IMR-90 (cell line): Measurements from ENCODE around the gene TEX264. TPM values are rescaled to one million over a fixed set of nuclear protein-coding genes. Genes with fewer than 3 reads are reported as not detected.

Experiments
- ATAC-seq: fragments of 200-7000 bp; cut with Tn5 transposase; 2 replicates; pipeline ENCODE4 v1.9.1; 2020; ENCODE audit warnings: low read depth, mild to moderate bottlenecking, moderate library complexity
- BruUV-seq: library from RNA; stranded (reverse); fragments of 400-500 nt; replicated peaks from 2 replicates; lab custom pipeline; 2021; lab: Mats Ljungman, UMichigan
- CTCF ChIA-PET: fragments of 300-600 bp; formaldehyde crosslinking; extraction: SDS; loops from one replicate; lab custom pipeline; 2021; ENCODE audit warnings: antibody characterized with exemption; lab: Yijun Ruan, JAX
- POLR2A ChIA-PET: fragments of 300-600 bp; sonication (Branson Sonifier 250); formaldehyde crosslinking; loops from one replicate; lab custom pipeline; 2022; ENCODE audit warnings: antibody characterized with exemption; ENCODE audit not compliant: unreplicated experiment; lab: Charles Lee
- DNase-seq: peaks from one replicate; pipeline ENCODE4 v3.0.0; 2013
- H2AFZ ChIP-seq: replicated peaks from 2 replicates; pipeline ENCODE3; 2013; ENCODE audit warnings: low read length, mild to moderate bottlenecking; ENCODE audit not compliant: poor library complexity
- H2AK5ac ChIP-seq: 2 replicates; pipeline ENCODE4 v1.6.1; 2013; ENCODE audit warnings: low read depth, low read length, inconsistent platforms
- H2AK9ac ChIP-seq: replicated peaks from 2 replicates; pipeline ENCODE3; 2013; ENCODE audit warnings: mild to moderate bottlenecking, low read depth, low read length, moderate library complexity; ENCODE audit not compliant: poor library complexity
- H2BK120ac ChIP-seq: 2 replicates; pipeline ENCODE4 v1.6.1; 2013; ENCODE audit warnings: low read depth, low read length, inconsistent platforms
- H2BK15ac ChIP-seq: 3 replicates; pipeline ENCODE4 v1.6.1; 2013; ENCODE audit warnings: low read depth, low read length, inconsistent platforms
- H2BK20ac ChIP-seq: 2 replicates; pipeline ENCODE4 v1.6.1; 2013; ENCODE audit warnings: low read depth, mild to moderate bottlenecking, inconsistent platforms, low read length, moderate library complexity
- H2BK5ac ChIP-seq: 2 replicates; pipeline ENCODE4 v1.6.1; 2013; ENCODE audit warnings: mild to moderate bottlenecking, low read depth, low read length, inconsistent platforms; ENCODE audit not compliant: poor library complexity, severe bottlenecking
- H3K14ac ChIP-seq: replicated peaks from 2 replicates; pipeline ENCODE4 v1.6.1; 2013; ENCODE audit warnings: low read depth, low read length, inconsistent platforms
- H3K18ac ChIP-seq: 2 replicates; pipeline ENCODE4 v1.6.1; 2013; ENCODE audit warnings: low read depth, low read length, control low read depth
- H3K23ac ChIP-seq: 2 replicates; pipeline ENCODE4 v1.6.1; 2013; ENCODE audit warnings: low read depth, low read length, inconsistent platforms
- H3K27ac ChIP-seq: 2 replicates; pipeline ENCODE4 v1.5.1; 2013; ENCODE audit warnings: mild to moderate bottlenecking, control low read depth, low read length; ENCODE audit not compliant: insufficient read depth
- H3K27me3 ChIP-seq: 2 replicates; pipeline ENCODE4 v1.6.1; 2013; ENCODE audit warnings: low read length; ENCODE audit not compliant: control insufficient read depth, insufficient read depth
- H3K36me3 ChIP-seq: 2 replicates; pipeline ENCODE4 v1.6.1; 2013; ENCODE audit warnings: low read length, mixed read lengths; ENCODE audit not compliant: control insufficient read depth, insufficient read depth
- H3K4ac ChIP-seq: 2 replicates; pipeline ENCODE4 v1.6.1; 2013; ENCODE audit warnings: low read depth, low read length, inconsistent platforms
- H3K4me1 ChIP-seq: 2 replicates; pipeline ENCODE4 v1.6.1; 2013; ENCODE audit warnings: low read length, mixed read lengths; ENCODE audit not compliant: control insufficient read depth, insufficient read depth
- H3K4me2 ChIP-seq: 2 replicates; pipeline ENCODE4 v1.6.1; 2013; ENCODE audit warnings: low read depth, mild to moderate bottlenecking, control low read depth, low read length, moderate library complexity
- H3K4me3 ChIP-seq: 2 replicates; pipeline ENCODE4 v1.5.1; 2013; ENCODE audit warnings: low read depth, mild to moderate bottlenecking, control low read depth, low read length, moderate library complexity; ENCODE audit not compliant: insufficient read depth
- H3K56ac ChIP-seq: 2 replicates; pipeline ENCODE4 v1.6.1; 2013; ENCODE audit warnings: low read length, inconsistent platforms; ENCODE audit not compliant: insufficient read depth; ENCODE audit errors: extremely low read depth
- H3K79me1 ChIP-seq, 2 experiments: 2 replicates each; pipeline ENCODE4 v1.6.1; 2013; ENCODE audit warnings: low read length in 2 of 2, inconsistent platforms in 1 of 2, low read depth in 1 of 2
- H3K9ac ChIP-seq: 2 replicates; pipeline ENCODE4 v1.6.1; 2013; ENCODE audit warnings: low read depth, low read length, control low read depth
- H3K9me1 ChIP-seq: 2 replicates; pipeline ENCODE4 v1.6.1; 2013; ENCODE audit warnings: low read length, inconsistent platforms; ENCODE audit not compliant: insufficient read depth
- H3K9me3 ChIP-seq: 2 replicates; pipeline ENCODE4 v1.6.1; 2013; ENCODE audit warnings: low read length; ENCODE audit not compliant: control insufficient read depth, insufficient read depth
- H4K20me1 ChIP-seq: 2 replicates; pipeline ENCODE4 v1.6.1; 2013; ENCODE audit warnings: low read length, inconsistent platforms; ENCODE audit not compliant: insufficient read depth
- H4K5ac ChIP-seq: 2 replicates; pipeline ENCODE4 v1.6.1; 2013; ENCODE audit warnings: mild to moderate bottlenecking, low read depth, low read length, control low read depth
- H4K8ac ChIP-seq, 2 experiments: 2 replicates each; pipeline ENCODE4 v1.6.1; 2013; ENCODE audit warnings: low read depth in 2 of 2, low read length in 2 of 2, control low read depth in 1 of 2, inconsistent platforms in 1 of 2
- H4K91ac ChIP-seq: 2 replicates; pipeline ENCODE4 v1.6.1; 2013; ENCODE audit warnings: low read depth, low read length, inconsistent platforms; ENCODE audit not compliant: insufficient read depth
- CEBPB ChIP-seq: IDR thresholded peaks from 2 replicates; pipeline ENCODE4 v1.6.1; 2012; ENCODE audit warnings: low read depth, low read length, improper control_type of control experiment
- CHD1 ChIP-seq: IDR thresholded peaks from 2 replicates; pipeline ENCODE4 v1.6.1; 2012; ENCODE audit warnings: low read depth, low read length, improper control_type of control experiment
- FOS ChIP-seq: fragments of 150-350 bp; IDR thresholded peaks from 2 replicates; pipeline ENCODE4 v1.6.1; 2016; ENCODE audit warnings: low read depth, low read length
- MAFK ChIP-seq: IDR thresholded peaks from 2 replicates; pipeline ENCODE4 v1.6.1; 2012; ENCODE audit warnings: low read depth, low read length, improper control_type of control experiment
- MAZ ChIP-seq: IDR thresholded peaks from 2 replicates; pipeline ENCODE4 v1.6.1; 2012; ENCODE audit warnings: low read depth, mild to moderate bottlenecking, low read length, improper control_type of control experiment, moderate library complexity, borderline replicate concordance
- MXI1 ChIP-seq: IDR thresholded peaks from 2 replicates; pipeline ENCODE4 v1.6.1; 2012; ENCODE audit warnings: low read depth, mild to moderate bottlenecking, low read length, moderate library complexity, borderline replicate concordance
- NFE2L2 ChIP-seq: fragments of 150-350 bp; IDR thresholded peaks from 2 replicates; pipeline ENCODE4 v1.6.1; 2016; ENCODE audit warnings: low read depth, mild to moderate bottlenecking, low read length
- POLR2A ChIP-seq: IDR thresholded peaks from 2 replicates; pipeline ENCODE4 v1.6.1; 2012; ENCODE audit warnings: mild to moderate bottlenecking, low read depth, low read length
- RAD21 ChIP-seq: IDR thresholded peaks from 2 replicates; pipeline ENCODE4 v1.6.1; 2012; ENCODE audit warnings: low read length, improper control_type of control experiment
- RFX5 ChIP-seq: IDR thresholded peaks from 2 replicates; pipeline ENCODE4 v1.8.0; 2012; ENCODE audit warnings: low read depth, mild to moderate bottlenecking, low read length, moderate library complexity
- WGBS, 2 experiments: methylation state at CpG; one replicate each; pipeline versions ENCODE4 v1.1.5 to v1.1.7; 2013; ENCODE audit warnings: missing lambda C conversion rate in 2 of 2; ENCODE audit not compliant: insufficient read length in 1 of 2; ENCODE audit errors: extremely low coverage in 2 of 2; 5-methylcytosine and 5-hydroxymethylcytosine counted together
- dilution Hi-C: fragments of 300-500 bp; cut with HindIII; formaldehyde crosslinking; loops from one replicate; pipeline ENCODE4 v1.14.3; 2018; ENCODE audit warnings: low sequenced_read_pairs; ENCODE audit not compliant: unreplicated experiment
- in situ Hi-C: fragments of 300-500 bp; cut with MboI; formaldehyde crosslinking; loops from 3 replicates; pipeline ENCODE4 v1.14.3; 2019; ENCODE audit warnings: low sequenced_read_pairs, inconsistent platforms, mixed read lengths
- intact Hi-C: fragments of 100-400 bp; cut with micrococcal nuclease; formaldehyde crosslinking; loops from 2 replicates; pipeline ENCODE4 v1.10.0; 2022
- polyA plus RNA-seq, 3 experiments: library from polyadenylated mRNA; depleted of rRNA; stranded (reverse); fragments of >200 nt; gene quantifications; 2 replicates each; pipeline ENCODE4 v1.2.3, GENCODE V29; 2012; ENCODE audit warnings: low replicate concordance in 1 of 3
- total RNA-seq: library from RNA; depleted of rRNA; stranded (reverse); fragments of >200 nt; gene quantifications from 2 replicates; pipeline ENCODE4 v1.2.3, GENCODE V29; 2012
- TF ChIP-seq, protein P1 (sequence below): fragments of 150-350 bp; IDR thresholded peaks from 2 replicates; pipeline ENCODE4 v1.6.1; 2017; ENCODE audit warnings: mild to moderate bottlenecking, antibody characterized with exemption, low read length, low read depth
- TF ChIP-seq, protein P2 (sequence below): conservative IDR thresholded peaks from 2 replicates; pipeline ENCODE4 v1.5.1; 2012; ENCODE audit warnings: mild to moderate bottlenecking, low read depth, low read length, improper control_type of control experiment

Gene TEX264
- total and polyA plus RNA-seq, 2 of the 4 experiments (the other 2 are of a cell fraction): 30.3 to 45.0 TPM

DNA sequence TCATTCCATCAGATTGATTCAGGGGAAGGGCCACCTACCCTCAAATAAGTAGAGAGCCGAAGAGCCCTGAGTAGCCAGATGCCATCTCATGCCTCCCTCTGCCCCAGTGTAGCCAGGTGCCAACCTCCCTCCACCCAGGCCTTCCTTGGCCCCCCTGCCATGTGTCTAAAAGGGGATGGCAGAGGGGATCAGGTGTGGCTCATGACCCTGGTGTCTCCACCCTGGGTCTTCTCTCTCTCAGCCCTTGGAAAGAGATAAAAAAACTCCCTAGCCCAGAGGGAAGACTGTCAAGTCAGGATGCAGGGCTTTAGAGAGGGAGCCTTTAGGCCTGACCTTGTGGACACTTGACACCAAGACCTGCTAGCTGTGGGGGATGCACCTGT, 41.0 kb downstream of the TEX264 start:
- Histone ChIP-seq H3K9ac (no peak overlapping the region), H2BK20ac (no peak overlapping the region), H2AK5ac (no peak overlapping the region), H2AK9ac (no peak overlapping the region), H3K9me3 (no peaks in the 10 kb centered on the region), H3K4me3 (no peak overlapping the region), H2BK120ac (no peak overlapping the region), H3K4me1 (no peaks in the 10 kb centered on the region), H2BK15ac (no peak overlapping the region), H3K36me3 (no peaks in the 10 kb centered on the region), H3K23ac (no peak overlapping the region), H3K27me3 (peaks cover 15% of the 10 kb centered on the region; the same call in 1 of the 2 replicates), H3K79me1 (no peaks in the 10 kb centered on the region), H4K5ac (no peak overlapping the region), H2BK5ac (no peak overlapping the region), H4K20me1 (no peaks in the 10 kb centered on the region), H3K14ac (no peak overlapping the region), H3K27ac (no peak overlapping the region), H4K91ac (no peak overlapping the region), H3K4me2 (no peak overlapping the region), H4K8ac (no peak overlapping the region), H3K18ac (no peak overlapping the region), H3K9me1 (no peaks in the 10 kb centered on the region; the same call in 1 of the 2 replicates), H2AFZ (no peak overlapping the region), H3K56ac (no peak overlapping the region), H3K4ac (no peak overlapping the region)
- DNase-seq (no peak), ATAC-seq (no peak)
- no TSS peak for BruUV-seq
- POLR2A ChIA-PET: no interaction called here
- dilution Hi-C loops (no loop called here), in situ Hi-C loops (no loop called here), intact Hi-C loops (loop anchor here (5.0 kb wide), 1 partner anchor 90 kb away; no protein-coding TSS in a partner anchor)
- TF ChIP-seq MAZ (no peak), POLR2A (no peak), CEBPB (no peak), RFX5 (no peak), FOS (no peak), CHD1 (no peak), RAD21 (no peak), MXI1 (no peak), NFE2L2 (no peak), MAFK (no peak)
- TF ChIP-seq, protein P1, sequence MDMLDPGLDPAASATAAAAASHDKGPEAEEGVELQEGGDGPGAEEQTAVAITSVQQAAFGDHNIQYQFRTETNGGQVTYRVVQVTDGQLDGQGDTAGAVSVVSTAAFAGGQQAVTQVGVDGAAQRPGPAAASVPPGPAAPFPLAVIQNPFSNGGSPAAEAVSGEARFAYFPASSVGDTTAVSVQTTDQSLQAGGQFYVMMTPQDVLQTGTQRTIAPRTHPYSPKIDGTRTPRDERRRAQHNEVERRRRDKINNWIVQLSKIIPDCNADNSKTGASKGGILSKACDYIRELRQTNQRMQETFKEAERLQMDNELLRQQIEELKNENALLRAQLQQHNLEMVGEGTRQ: no peak
- TF ChIP-seq, protein P2, sequence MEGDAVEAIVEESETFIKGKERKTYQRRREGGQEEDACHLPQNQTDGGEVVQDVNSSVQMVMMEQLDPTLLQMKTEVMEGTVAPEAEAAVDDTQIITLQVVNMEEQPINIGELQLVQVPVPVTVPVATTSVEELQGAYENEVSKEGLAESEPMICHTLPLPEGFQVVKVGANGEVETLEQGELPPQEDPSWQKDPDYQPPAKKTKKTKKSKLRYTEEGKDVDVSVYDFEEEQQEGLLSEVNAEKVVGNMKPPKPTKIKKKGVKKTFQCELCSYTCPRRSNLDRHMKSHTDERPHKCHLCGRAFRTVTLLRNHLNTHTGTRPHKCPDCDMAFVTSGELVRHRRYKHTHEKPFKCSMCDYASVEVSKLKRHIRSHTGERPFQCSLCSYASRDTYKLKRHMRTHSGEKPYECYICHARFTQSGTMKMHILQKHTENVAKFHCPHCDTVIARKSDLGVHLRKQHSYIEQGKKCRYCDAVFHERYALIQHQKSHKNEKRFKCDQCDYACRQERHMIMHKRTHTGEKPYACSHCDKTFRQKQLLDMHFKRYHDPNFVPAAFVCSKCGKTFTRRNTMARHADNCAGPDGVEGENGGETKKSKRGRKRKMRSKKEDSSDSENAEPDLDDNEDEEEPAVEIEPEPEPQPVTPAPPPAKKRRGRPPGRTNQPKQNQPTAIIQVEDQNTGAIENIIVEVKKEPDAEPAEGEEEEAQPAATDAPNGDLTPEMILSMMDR: no peak
- WGBS, 2 experiments: no CpG with 5 or more reads among the region's 1 CpG
- CTCF ChIA-PET: no interaction called here
